ENCODE data around the gene FNDC3B.

DNA sequence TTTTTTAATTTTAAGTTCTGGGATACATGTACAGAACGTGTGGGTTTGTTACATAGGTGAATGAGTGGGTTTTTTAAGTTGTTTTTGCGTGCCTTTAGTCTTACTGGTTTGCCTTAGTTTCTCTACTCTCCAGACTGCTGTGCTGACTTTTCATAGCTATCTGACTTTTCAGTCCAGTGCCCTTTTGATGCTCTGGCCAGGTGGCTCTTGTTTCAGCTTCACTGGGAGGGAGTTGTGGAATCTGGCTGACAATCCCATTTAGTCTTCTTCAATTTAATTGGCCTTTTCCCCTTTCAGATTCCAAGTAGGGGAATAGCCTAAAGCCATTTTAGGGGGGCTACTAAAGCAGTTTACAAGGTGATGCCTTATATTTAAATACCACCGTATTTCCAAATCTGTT lies 30.1 kb downstream of the FNDC3B start:
- TF ChIP-seq CTCF (conservative IDR thresholded peaks at IDR 0.05; ENCODE audit: low read depth, low read length) (no peak), EZH2 (IDR thresholded peaks at IDR 0.05; ENCODE audit: low read length, unreplicated experiment) (no peak)
